GM19467 (cell line): Measurements from ENCODE around the gene SIL1.
"Not testable (repeated sequence)": the region's sequence is repeated elsewhere in the genome, so short reads cannot be mapped to it uniquely, and the experiment has no call there.

Experiments used
- ATAC-seq: cut with Tn5 transposase; IDR thresholded peaks from one replicate; pipeline ENCODE4 v1.9.1; 2021; ENCODE audit warnings: mild to moderate bottlenecking, moderate library complexity; ENCODE audit not compliant: unreplicated experiment

The SIL1 gene

GRCh38 chr5:139076111-139076510 lies 122.1 kb downstream of the SIL1 start:
- no peak for ATAC-seq

GRCh38 chr5:139075066-139076050 lies 122.8 kb downstream of the SIL1 start:
- no peak for ATAC-seq

GRCh38 chr5:139073956-139074355 lies 124.2 kb downstream of the SIL1 start:
- ATAC-seq, result not testable (repeated sequence)

DNA sequence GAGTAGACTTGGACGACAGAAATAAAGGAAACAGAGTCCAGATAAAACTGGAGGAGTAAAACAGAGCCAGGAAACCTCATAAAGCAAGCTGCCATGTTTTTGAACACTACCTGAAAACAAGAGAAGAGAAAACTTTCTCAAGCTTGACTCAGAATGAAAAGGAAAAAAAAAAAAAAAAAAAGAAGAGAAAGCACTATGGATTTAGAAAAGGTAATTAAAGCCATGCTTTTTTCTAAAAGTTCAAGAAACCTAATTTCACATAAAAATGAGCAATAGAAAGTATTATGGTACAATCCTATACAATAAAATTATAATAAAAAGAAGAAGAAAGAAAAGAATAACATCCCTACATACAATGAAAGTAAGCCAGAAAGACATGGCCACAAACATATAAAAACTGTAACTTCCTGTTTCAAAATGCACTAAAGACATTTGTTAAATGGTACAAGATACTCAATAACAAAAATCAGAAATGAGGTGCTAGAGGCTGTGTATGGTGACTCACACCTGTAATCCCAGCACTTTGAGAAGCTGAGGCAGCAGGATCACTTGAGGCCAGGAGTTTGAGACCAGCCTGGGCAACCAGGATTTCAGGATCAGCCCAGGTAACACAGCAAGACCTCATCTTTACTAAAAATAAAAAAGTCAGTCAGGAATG lies 129.5 kb downstream of the SIL1 start:
- no peak for ATAC-seq

DNA sequence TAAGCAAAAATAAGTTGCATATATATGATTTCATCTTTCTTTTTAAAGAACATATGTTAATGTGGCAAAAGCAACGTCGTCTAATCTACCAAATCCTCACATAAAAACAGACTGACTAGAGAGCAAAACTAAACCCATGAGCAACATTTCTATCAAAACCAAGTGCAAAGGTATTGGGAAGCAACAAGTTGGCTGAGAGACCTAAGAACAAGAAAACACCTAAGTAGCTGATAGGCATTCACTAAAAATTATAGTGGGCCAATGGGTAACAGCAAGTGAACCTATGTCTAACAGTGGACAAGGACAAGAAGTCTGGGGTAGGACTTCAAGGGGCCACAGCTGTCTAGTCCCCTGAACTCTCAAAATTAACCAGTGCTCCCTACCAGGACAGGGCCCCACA lies 130.1 kb downstream of the SIL1 start:
- no peak for ATAC-seq

DNA sequence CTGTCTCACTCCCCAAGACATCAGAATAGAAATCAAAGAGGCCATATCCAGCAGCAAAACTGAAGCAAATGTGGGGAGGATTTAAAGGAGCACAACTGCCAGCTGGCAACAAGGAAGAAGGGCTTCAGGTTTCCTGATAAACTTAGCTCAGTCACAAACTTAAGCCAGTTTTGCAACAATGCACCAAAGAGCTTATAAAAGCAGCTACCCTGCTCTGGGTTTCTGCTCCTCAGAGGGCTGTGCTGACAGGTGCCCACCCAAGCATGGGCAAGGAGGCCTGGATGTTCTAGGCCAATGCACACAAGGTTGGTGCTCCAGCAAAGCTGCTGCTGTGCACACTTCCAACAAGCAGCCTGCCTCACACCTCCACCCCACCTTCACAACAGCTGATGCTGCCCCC lies 132.9 kb downstream of the SIL1 start:
- no peak for ATAC-seq

GRCh38 chr5:139064613-139065012 lies 133.6 kb downstream of the SIL1 start:
- ATAC-seq, result no peak

GRCh38 chr5:139063664-139064054 lies 134.5 kb downstream of the SIL1 start:
- no peak for ATAC-seq

GRCh38 chr5:139062910-139063663 lies 135.1 kb downstream of the SIL1 start:
- no peak for ATAC-seq

DNA sequence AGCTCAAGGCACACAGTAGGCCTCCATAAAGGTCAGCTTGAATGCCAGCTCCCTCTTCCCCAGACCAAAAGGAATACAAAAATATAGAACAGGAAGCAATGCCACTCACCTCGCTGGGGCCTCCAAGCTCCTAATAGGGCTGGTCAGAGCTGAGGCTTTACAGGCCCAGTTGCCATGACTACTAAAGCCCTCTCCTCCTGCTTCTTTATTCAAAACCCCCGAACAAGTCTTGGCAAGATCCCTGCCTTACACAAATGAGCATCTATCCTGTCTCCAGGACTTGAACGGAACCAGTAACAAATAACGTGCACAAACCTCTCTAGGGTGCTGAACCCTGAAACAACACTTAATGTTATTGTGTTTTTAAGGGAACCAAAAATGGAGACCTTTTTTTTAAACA lies 136.3 kb downstream of the SIL1 start:
- ATAC-seq, result no peak

DNA sequence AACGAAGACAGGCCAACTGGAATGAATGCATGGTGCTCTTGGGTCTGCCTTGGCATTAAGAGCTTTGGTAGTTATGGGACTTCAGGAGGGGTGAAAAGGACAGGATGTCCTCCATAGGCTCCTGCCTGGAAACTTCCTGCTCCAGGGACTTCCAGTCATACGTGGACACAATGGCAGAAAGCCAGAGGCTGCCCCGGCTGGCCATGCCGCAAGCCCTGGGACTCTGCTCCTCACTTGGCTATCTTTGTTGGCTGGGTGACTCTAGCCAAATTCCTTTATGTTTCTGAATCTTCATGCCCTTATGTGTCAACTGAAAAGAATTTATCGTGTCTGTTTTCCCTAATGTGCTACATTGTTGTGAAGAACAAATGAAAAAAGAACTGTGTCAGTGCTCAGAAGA lies 136.9 kb downstream of the SIL1 start:
- no peak for ATAC-seq

GRCh38 chr5:139058121-139058520 lies 140.0 kb downstream of the SIL1 start:
- ATAC-seq, result no peak

- ATAC-seq, result not testable (repeated sequence)
Measured at GRCh38 chr5:139057045-139057939, 140.9 kb downstream of the SIL1 start.

- ATAC-seq, result no peak
Measured at GRCh38 chr5:139052975-139053374, 145.2 kb downstream of the SIL1 start.

GRCh38 chr5:139051392-139051791 lies 146.8 kb downstream of the SIL1 start:
- no peak for ATAC-seq

DNA sequence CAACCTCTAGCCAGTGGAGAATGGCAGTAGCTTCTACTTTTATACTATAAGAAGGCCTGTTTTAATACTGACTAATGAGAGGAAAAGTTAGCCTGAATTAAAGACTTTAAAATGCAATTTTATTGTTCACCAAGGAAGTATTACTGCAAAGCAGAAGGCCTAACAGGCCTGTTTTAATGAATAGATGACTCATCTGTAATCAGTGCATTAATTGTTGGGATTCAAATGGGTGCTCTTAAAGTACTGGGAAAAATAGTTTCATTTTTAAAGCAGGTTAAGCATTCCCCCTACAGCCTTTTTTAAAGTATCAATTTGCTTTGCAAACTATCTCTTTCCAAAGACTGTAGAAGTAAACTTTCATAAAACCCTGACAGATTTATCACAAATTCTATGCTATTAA lies 147.7 kb downstream of the SIL1 start:
- ATAC-seq, result no peak

DNA sequence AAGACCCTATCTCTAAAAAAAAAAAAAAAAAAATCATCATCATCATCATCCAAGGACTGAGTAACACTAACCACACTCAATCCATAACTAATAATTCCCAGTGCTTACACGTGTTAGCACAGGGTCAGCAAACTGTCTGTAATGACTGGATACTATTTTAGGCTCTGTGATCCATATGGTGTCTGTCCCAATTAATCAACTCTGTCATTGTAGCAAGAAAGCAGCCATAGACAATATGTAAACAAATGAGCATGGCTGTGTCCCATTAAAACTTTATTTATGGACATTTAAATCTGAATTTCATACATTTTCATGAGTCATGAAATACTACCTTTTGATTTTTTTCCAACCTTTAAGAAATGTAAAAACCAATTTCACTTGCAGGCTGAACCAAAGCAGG lies 148.4 kb downstream of the SIL1 start:
- ATAC-seq, result no peak

DNA sequence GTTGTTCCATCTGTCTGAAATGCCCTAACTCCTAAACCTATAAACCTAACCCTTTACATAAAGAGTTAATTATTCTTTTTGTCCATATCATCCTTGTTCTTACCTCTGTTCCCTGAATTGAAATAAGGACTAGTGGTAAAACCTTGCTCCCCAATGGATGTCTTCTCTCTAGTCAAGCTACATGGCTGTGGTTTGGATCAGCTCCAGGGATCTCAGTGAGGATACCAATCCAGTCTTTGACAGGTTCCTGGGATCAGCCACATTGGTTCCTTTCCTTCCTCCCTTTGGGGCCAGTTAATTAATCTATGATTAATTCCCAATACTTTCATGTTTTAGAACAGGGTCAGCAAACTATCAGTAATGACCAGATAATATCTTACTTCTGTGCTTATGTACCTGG lies 151.6 kb downstream of the SIL1 start:
- ATAC-seq, result no peak

GRCh38 chr5:139043157-139043905 lies 154.8 kb downstream of the SIL1 start:
- no peak for ATAC-seq

- ATAC-seq, result no peak
Measured at GRCh38 chr5:139040081-139040480, 158.1 kb downstream of the SIL1 start.
